Renal cortex interstitium (tissue), 15 donors: ENCODE data around the gene SPANXC. TPM values are rescaled to one million over a fixed set of nuclear protein-coding genes. Genes with fewer than 3 reads are reported as not detected.
"Not testable (repeated sequence)": the region's sequence is repeated elsewhere in the genome, so short reads cannot be mapped to it uniquely, and the experiment has no call there.

Experiments used
- DNase-seq, 11 donors: peaks; one replicate each; pipeline ENCODE4 v3.0.0-alpha.2; 2013; ENCODE audit warnings: low read depth in 9 of 11, low spot score in 4 of 11; ENCODE audit errors: extremely low read depth in 1 of 11
- long read RNA-seq, 16 experiments: transcript quantifications; one replicate each; lab custom pipeline, GENCODE V29; 2026
- polyA plus RNA-seq, 3 donors: library from polyadenylated mRNA; unstranded; fragments of 120-200 nt; gene quantifications; one replicate each; pipeline ENCODE4 v1.2.1, GENCODE V29; 2013; ENCODE audit not compliant: insufficient read length in 3 of 3

SPANXC gene, protein sequence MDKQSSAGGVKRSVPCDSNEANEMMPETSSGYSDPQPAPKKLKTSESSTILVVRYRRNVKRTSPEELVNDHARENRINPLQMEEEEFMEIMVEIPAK
- not detected for polyA plus RNA-seq
- long read RNA-seq, donor 1 = 0 reads
- long read RNA-seq, donor 2 = 0 reads
- long read RNA-seq, donor 3 = 0 reads
- long read RNA-seq, donor 4 = 0 reads
- long read RNA-seq, donor 5 = 0 reads
- long read RNA-seq, donor 6 = 0 reads
- long read RNA-seq, donor 7 = 0 reads
- long read RNA-seq, donor 8 = 0 reads
- long read RNA-seq, donor 9 = 0 reads
- long read RNA-seq, donor 10 = 0 reads
- long read RNA-seq, donor 11 = 0 reads
- long read RNA-seq, donor 12 = 0 reads
- long read RNA-seq, donor 13 = 0 reads
- long read RNA-seq, donor 14 = 0 reads
- long read RNA-seq, donor 15 = 0 reads
- long read RNA-seq, donor 16 = 0 reads

- not testable (repeated sequence) for DNase-seq
Observed at GRCh38 chrX:141242417-141242816, at the start of gene SPANXC. Gene SPANXC (minus strand): TSS chrX:141242517. CDS start chrX:141242457, 60 bp downstream.

DNA sequence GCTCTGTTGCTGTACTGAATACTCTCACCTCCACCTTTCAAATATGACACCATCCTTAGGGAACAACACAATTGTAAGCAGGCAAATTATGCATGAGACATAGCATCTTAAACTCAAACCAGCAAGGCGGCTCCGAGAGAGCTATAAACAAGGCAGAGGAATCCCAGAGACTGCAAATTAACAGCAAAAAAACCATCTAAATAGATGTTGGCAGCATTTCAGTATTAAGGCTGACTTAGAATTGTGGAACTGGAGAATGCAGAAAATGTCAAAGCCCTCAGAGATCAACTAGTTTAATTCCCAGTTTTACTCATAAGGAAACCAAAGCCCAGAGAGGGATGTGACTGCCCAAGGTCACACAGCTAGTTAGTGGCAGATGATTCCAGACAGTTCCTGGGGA is 37.2 kb upstream of the SPANXC start:
- no peak for DNase-seq

GRCh38 chrX:141278306-141278705 is 36.0 kb upstream of the SPANXC start:
- no peak for DNase-seq

- DNase-seq = no peak
Observed at GRCh38 chrX:141258080-141258479, 15.8 kb upstream of the SPANXC start.

GRCh38 chrX:141221611-141222010 is 20.7 kb downstream of the SPANXC start:
- DNase-seq = no peak

GRCh38 chrX:141220342-141221008 is 21.8 kb downstream of the SPANXC start:
- DNase-seq = no peak

DNA sequence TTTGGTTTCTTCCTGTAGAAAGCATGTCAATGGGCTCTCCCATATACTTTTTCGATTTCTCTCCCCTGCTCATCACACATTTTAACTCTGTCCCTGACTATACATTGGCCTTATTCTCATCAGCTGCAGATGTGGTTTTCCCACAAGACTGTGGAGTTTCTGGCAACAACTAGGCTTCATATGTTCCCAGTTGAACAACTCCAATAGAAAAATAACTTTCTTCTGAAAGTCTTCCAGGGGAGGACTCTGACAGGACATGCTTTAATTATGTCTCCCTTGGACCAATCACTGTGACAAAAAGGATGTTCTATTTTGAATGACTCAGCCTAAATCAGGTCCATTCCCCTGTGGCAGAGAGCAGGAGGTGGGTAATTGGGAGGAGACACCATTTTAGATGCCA is 28.1 kb downstream of the SPANXC start:
- DNase-seq = no peak

DNA sequence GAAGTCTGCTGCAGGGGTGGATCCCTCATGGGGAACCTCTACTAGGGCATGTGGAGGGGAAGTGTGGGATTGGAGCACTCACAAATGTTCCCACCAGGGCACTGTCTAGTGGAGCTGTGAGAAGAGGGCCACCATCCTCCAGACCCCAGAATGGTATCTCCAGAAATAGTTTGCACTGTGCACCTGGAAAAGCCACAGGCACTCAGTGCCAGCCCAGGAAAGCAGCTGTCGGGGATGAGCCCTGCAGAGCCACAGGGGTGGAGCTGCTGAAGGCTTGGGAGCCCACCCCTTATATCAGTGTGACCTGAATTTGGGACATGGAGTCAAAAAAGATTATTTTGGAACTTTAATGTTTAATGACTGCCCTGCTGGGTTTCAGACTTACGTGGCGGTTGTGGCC is 40.4 kb downstream of the SPANXC start:
- DNase-seq = no peak

Other genes with a start within 250 kb of the SPANXC start
- not detected for gene SPANXB1, start 239.9 kb downstream of the SPANXC start, polyA plus RNA-seq
- 10 to 100 TPM; 68.4 to 73.4 (median 70.4) TPM for gene LDOC1, start 65.4 kb downstream of the SPANXC start, polyA plus RNA-seq